Panc1 (cell line): ENCODE results near the gene SORT1.

ENCODE experiments used
- POLR2AphosphoS5 ChIP-seq: IDR thresholded peaks from 2 replicates; pipeline ENCODE4 v1.6.1; 2012; ENCODE audit warnings: mild to moderate bottlenecking, low read depth, low read length, moderate library complexity
- TF ChIP-seq, protein P1 (sequence below): fragments of 450-650 bp; IDR thresholded peaks from 2 replicates; pipeline ENCODE4 v1.5.1; 2017; ENCODE audit warnings: mild to moderate bottlenecking
- TF ChIP-seq, protein P2 (sequence below), 2 experiments: IDR thresholded peaks; 2 replicates each; pipeline ENCODE4 v1.6.1; 2011 to 2012; ENCODE audit warnings: low read depth in 2 of 2, control low read depth in 1 of 2, low read length in 1 of 2, mild to moderate bottlenecking in 1 of 2, moderate library complexity in 1 of 2; ENCODE audit not compliant: insufficient read depth in 1 of 2

DNA sequence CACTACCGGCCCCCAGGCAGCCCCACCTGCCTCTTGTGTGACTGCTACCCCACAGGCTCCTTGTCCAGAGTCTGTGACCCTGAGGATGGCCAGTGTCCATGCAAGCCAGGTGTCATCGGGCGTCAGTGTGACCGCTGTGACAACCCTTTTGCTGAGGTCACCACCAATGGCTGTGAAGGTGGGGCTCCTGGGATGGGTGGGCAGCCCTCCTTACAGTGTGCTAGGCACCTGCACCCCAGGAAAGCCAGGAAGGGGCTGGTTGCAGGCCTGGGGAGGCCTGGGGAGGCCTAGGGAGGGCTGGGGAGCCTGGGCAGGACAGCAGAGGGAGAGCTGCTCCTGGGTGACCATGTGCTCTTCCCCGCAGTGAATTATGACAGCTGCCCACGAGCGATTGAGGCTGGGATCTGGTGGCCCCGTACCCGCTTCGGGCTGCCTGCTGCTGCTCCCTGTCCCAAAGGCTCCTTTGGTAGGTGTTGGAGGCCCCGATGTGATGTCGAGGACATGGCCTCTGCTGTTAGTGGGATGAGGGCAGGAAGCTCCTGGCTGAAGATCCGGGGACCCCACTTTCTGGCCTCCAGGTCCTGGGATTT, 131.9 kb downstream of the SORT1 start:
- TF ChIP-seq, protein P1, sequence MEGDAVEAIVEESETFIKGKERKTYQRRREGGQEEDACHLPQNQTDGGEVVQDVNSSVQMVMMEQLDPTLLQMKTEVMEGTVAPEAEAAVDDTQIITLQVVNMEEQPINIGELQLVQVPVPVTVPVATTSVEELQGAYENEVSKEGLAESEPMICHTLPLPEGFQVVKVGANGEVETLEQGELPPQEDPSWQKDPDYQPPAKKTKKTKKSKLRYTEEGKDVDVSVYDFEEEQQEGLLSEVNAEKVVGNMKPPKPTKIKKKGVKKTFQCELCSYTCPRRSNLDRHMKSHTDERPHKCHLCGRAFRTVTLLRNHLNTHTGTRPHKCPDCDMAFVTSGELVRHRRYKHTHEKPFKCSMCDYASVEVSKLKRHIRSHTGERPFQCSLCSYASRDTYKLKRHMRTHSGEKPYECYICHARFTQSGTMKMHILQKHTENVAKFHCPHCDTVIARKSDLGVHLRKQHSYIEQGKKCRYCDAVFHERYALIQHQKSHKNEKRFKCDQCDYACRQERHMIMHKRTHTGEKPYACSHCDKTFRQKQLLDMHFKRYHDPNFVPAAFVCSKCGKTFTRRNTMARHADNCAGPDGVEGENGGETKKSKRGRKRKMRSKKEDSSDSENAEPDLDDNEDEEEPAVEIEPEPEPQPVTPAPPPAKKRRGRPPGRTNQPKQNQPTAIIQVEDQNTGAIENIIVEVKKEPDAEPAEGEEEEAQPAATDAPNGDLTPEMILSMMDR: no peak
- TF ChIP-seq POLR2AphosphoS5: no peak
- TF ChIP-seq, protein P2, sequence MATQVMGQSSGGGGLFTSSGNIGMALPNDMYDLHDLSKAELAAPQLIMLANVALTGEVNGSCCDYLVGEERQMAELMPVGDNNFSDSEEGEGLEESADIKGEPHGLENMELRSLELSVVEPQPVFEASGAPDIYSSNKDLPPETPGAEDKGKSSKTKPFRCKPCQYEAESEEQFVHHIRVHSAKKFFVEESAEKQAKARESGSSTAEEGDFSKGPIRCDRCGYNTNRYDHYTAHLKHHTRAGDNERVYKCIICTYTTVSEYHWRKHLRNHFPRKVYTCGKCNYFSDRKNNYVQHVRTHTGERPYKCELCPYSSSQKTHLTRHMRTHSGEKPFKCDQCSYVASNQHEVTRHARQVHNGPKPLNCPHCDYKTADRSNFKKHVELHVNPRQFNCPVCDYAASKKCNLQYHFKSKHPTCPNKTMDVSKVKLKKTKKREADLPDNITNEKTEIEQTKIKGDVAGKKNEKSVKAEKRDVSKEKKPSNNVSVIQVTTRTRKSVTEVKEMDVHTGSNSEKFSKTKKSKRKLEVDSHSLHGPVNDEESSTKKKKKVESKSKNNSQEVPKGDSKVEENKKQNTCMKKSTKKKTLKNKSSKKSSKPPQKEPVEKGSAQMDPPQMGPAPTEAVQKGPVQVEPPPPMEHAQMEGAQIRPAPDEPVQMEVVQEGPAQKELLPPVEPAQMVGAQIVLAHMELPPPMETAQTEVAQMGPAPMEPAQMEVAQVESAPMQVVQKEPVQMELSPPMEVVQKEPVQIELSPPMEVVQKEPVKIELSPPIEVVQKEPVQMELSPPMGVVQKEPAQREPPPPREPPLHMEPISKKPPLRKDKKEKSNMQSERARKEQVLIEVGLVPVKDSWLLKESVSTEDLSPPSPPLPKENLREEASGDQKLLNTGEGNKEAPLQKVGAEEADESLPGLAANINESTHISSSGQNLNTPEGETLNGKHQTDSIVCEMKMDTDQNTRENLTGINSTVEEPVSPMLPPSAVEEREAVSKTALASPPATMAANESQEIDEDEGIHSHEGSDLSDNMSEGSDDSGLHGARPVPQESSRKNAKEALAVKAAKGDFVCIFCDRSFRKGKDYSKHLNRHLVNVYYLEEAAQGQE (IDR thresholded peaks at IDR 0.05; ENCODE audit: insufficient read depth in 1 of 2, low read depth in 2 of 2, low read length in 1 of 2): no peak
